Erythroblast (primary cell): ENCODE data around the gene EPHB3.

Experiments used
- GATA1 ChIP-seq: IDR thresholded peaks from 2 replicates; pipeline ENCODE4 v1.6.1; 2011; ENCODE audit warnings: low read depth, mild to moderate bottlenecking, control low read depth, low read length, moderate library complexity
- POLR2A ChIP-seq: IDR thresholded peaks from 2 replicates; pipeline ENCODE4 v1.6.1; 2011; ENCODE audit warnings: mild to moderate bottlenecking, low read length

DNA sequence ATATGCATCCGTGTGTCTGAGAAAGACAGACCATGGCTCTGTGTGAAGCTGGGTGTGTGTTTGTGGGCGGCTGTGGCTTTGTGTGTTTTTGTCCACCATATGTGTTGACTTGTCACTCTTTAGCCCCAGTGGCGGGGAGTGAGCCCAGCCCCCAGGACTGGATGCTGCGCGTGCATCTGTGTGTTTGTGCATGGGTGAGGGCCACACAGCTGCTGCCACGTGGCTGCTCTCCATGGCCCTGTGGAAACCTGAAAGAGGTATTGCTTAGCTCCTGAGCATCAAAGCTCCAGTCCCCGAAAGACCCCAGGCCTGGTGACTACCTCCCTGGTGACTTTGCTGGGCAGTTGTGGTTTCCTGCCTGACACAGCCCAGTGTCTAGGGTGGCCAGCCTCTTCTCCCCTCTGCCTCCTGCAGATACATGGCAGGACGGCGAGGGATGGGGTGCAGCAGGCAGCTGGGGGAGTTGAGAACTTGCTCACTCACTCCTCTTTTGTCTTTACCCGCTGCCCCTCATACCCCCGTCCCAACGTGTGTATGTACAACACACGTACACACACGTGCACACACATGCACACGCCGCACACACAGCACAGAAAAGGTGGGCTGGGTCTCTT lies 6.5 kb downstream of the EPHB3 start:
- TF ChIP-seq POLR2A = no peak
- no peak for TF ChIP-seq GATA1
